HepG2 (cell line): ENCODE results near the gene MREG. TPM values are rescaled to one million over a fixed set of nuclear protein-coding genes. Genes with fewer than 3 reads are reported as not detected.

Experiments used
- ATAC-seq: fragments of 200-7000 bp; cut with Tn5 transposase; 3 replicates; pipeline ENCODE4 v1.9.1; 2020; ENCODE audit warnings: mild to moderate bottlenecking, moderate library complexity
- BruUV-seq: library from RNA; stranded (reverse); fragments of 400-500 nt; replicated peaks from 2 replicates; lab custom pipeline; 2021; lab: Mats Ljungman, UMichigan
- CTCF ChIA-PET: fragments of 300-600 bp; formaldehyde crosslinking; extraction: SDS; loops from one replicate; lab custom pipeline; 2021; ENCODE audit warnings: low total read pairs, inconsistent platforms, low intra/inter-chr PET ratio; lab: Yijun Ruan, JAX
- POLR2A ChIA-PET: fragments of 350-600 bp; sonication (Branson Sonifier 250); formaldehyde crosslinking; loops from one replicate; lab custom pipeline; 2020; ENCODE audit warnings: antibody characterized with exemption, inconsistent platforms; lab: Yijun Ruan, JAX
- DNase-seq: peaks from one replicate; pipeline ENCODE4 v3.0.0-alpha.2; 2015; ENCODE audit warnings: low spot score
- FAIRE-seq: peaks from 3 replicates; lab custom pipeline; 2011; peaks lifted over from hg19 to GRCh38; lab: Jason Lieb, UNC
- H2AFZ ChIP-seq: one replicate; pipeline ENCODE4 v1.6.1; 2011; ENCODE audit warnings: low read length, inconsistent platforms
- H3K27ac ChIP-seq: fragments of 300-600 bp; 3 replicates; pipeline ENCODE4 v1.8.0; 2011; ENCODE audit warnings: mixed run types, mild to moderate bottlenecking, mixed read lengths, low read length, inconsistent platforms; ENCODE audit not compliant: insufficient read depth; ENCODE audit errors: extremely low read length
- H3K27me3 ChIP-seq, 2 experiments: fragments of 200-600 bp in 1 of 2; 2 replicates in 1 of 2; 3 replicates in 1 of 2; pipeline versions ENCODE4 v1.6.0 to v1.8.0; 2011; ENCODE audit warnings: low read length in 2 of 2, mild to moderate bottlenecking in 2 of 2, moderate library complexity in 2 of 2, inconsistent platforms in 1 of 2; ENCODE audit not compliant: insufficient read depth in 2 of 2, control insufficient read depth in 1 of 2
- H3K36me3 ChIP-seq, 2 experiments: fragments of 200-600 bp in 1 of 2; replicated peaks in 1 of 2; 2 replicates in 1 of 2; 3 replicates in 1 of 2; pipeline versions ENCODE4 v1.5.1 to v1.8.0; 2011; ENCODE audit warnings: low read length in 2 of 2, inconsistent platforms in 1 of 2; ENCODE audit not compliant: insufficient read depth in 2 of 2, control insufficient read depth in 1 of 2
- H3K4me1 ChIP-seq: 2 replicates; pipeline ENCODE4 v1.5.1; 2012; ENCODE audit warnings: low read length, inconsistent platforms; ENCODE audit not compliant: insufficient read depth
- H3K4me2 ChIP-seq: 2 replicates; pipeline ENCODE4 v1.6.0; 2011; ENCODE audit warnings: low read depth, low read length, inconsistent platforms
- H3K4me3 ChIP-seq, 3 experiments: fragments of 200-600 bp in 1 of 3; sonication (generic), shearing (Covaris generic) in 1 of 3; replicated peaks in 1 of 3; 2 replicates each; pipeline ENCODE4 v1.5.1; 2011 to 2016; ENCODE audit warnings: low read length in 3 of 3, inconsistent platforms in 2 of 3, low read depth in 2 of 3, mild to moderate bottlenecking in 2 of 3, control low read depth in 1 of 3, mixed read lengths in 1 of 3; ENCODE audit not compliant: insufficient read depth in 1 of 3
- H3K79me2 ChIP-seq: one replicate; pipeline ENCODE4 v1.6.1; 2011; ENCODE audit warnings: low read length, inconsistent platforms; ENCODE audit not compliant: insufficient read depth
- H3K9ac ChIP-seq: 2 replicates; pipeline ENCODE4 v1.6.0; 2011; ENCODE audit warnings: mild to moderate bottlenecking, low read depth, low read length, inconsistent platforms; ENCODE audit not compliant: insufficient read depth
- H3K9me3 ChIP-seq: 2 replicates; pipeline ENCODE4 v1.5.1; 2012; ENCODE audit warnings: mild to moderate bottlenecking, low read length
- H4K20me1 ChIP-seq: 2 replicates; pipeline ENCODE4 v1.6.0; 2011; ENCODE audit warnings: inconsistent platforms, mild to moderate bottlenecking, low read length, moderate library complexity; ENCODE audit not compliant: insufficient read depth
- ATM ChIP-seq: fragments of 450-650 bp; IDR thresholded peaks from 2 replicates; pipeline ENCODE4 v1.7.1; 2017; ENCODE audit warnings: mild to moderate bottlenecking, borderline replicate concordance
- MAFF ChIP-seq: IDR thresholded peaks from 2 replicates; pipeline ENCODE4 v1.6.1; 2011; ENCODE audit warnings: low read depth, low read length, improper control_type of control experiment
- MAFK ChIP-seq, 2 experiments: IDR thresholded peaks in 1 of 2; conservative IDR thresholded peaks in 1 of 2; 2 replicates each; pipeline ENCODE4 v1.6.1; 2011; ENCODE audit warnings: improper control_type of control experiment in 2 of 2, low read length in 2 of 2
- PCBP1 ChIP-seq: fragments of 200-400 bp; formaldehyde crosslinking; IDR thresholded peaks from 2 replicates; pipeline ENCODE4 v1.6.1; 2017; ENCODE audit warnings: mild to moderate bottlenecking, low read depth, low read length, borderline replicate concordance
- PHF5A ChIP-seq: IDR thresholded peaks from one replicate; pipeline ENCODE4 v1.6.1; 2018; ENCODE audit warnings: low read depth, missing genetic modification reagents; ENCODE audit not compliant: unreplicated experiment
- ZMYM2 ChIP-seq: sonication (generic); formaldehyde crosslinking; IDR thresholded peaks from 2 replicates; pipeline ENCODE4 v1.8.0; 2022; ENCODE audit warnings: mild to moderate bottlenecking, missing genetic modification reagents
- ZNF615 ChIP-seq: sonication (generic); formaldehyde crosslinking; IDR thresholded peaks from 2 replicates; pipeline ENCODE4 v1.5.0; 2020; ENCODE audit warnings: mild to moderate bottlenecking, missing genetic modification reagents, borderline replicate concordance
- WGBS: methylation state at CpG from one replicate; pipeline ENCODE4 v1.1.6; 2017; ENCODE audit warnings: low lambda C conversion rate; 5-methylcytosine and 5-hydroxymethylcytosine counted together
- in situ Hi-C: cut with HindIII; loops from 2 replicates; pipeline ENCODE4 v1.10.0; 2017; ENCODE audit warnings: low pct_unique_long_range_greater_than_20kb; ENCODE audit not compliant: extremely low pct_ligation_motif_present
- intact Hi-C: fragments of 100-400 bp; cut with micrococcal nuclease; formaldehyde crosslinking; loops from one replicate; pipeline ENCODE4 v1.10.0; 2022; ENCODE audit not compliant: unreplicated experiment
- polyA plus RNA-seq, 8 experiments: library from polyadenylated mRNA; depleted of rRNA in 3 of 8; stranded (reverse) in 7 of 8; unstranded in 1 of 8; fragments of >200 nt; fragmentation: Illumina TruSeq in 4 of 8; extraction: Trizol in 4 of 8; gene quantifications; 2 replicates each; pipeline versions ENCODE4 v1.2.1 to v1.2.3, GENCODE V29; 2011 to 2016; ENCODE audit warnings: low read depth in 4 of 8, missing spikeins in 1 of 8, mixed read lengths in 1 of 8; ENCODE audit not compliant: insufficient read depth in 1 of 8
- total RNA-seq, 5 experiments: library from RNA; depleted of rRNA; stranded (reverse); fragments of >200 nt; fragmentation: Illumina TruSeq; extraction: Trizol; gene quantifications; 2 replicates each; pipeline ENCODE4 v1.2.3, GENCODE V29; 2016; ENCODE audit warnings: low read depth in 1 of 5
- TF ChIP-seq, protein P1 (sequence below): sonication (generic); formaldehyde crosslinking; conservative IDR thresholded peaks from 2 replicates; pipeline ENCODE4 v1.8.1; 2023; ENCODE audit warnings: missing genetic modification reagents
- TF ChIP-seq, protein P2 (sequence below): sonication (generic); formaldehyde crosslinking; IDR thresholded peaks from 2 replicates; pipeline ENCODE4 v1.5.0; 2020; ENCODE audit warnings: mild to moderate bottlenecking, missing genetic modification reagents
- TF ChIP-seq, protein P3 (sequence below): sonication (generic); formaldehyde crosslinking; IDR thresholded peaks from 2 replicates; pipeline ENCODE4 v1.4.0; 2020; ENCODE audit warnings: missing genetic modification reagents

The MREG gene
- total and polyA plus RNA-seq, 2 of the 13 experiments (the other 11 are each of a cell fraction or from before 2014, with no cell fraction given): 7.5 to 23.3 TPM

DNA sequence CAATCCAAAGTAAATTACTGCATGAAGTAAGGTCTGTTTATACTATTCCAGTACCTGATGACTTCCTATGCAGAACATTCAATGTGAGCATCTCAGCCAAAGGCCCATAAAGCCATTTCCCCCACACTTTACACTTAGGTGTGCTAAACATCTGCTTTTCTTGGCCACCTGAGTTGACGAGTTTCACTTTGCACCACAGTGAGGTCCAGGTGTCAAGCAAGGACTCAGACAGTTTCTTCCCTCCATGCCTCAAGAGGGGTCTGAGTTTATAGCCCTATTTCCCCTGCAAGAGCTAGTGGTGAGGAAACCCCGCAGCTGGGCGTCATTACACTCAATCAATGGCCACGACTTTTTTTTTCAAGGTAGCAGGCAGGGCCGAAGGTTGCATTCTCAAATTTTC lies 107.7 kb downstream of the MREG start:
- no peaks in the 10 kb centered on the region for H4K20me1 ChIP-seq
- H3K4me2 ChIP-seq: no peak overlapping the region
- no peak overlapping the region for H3K27ac ChIP-seq
- ChIA-PET POLR2A (no interaction called here), CTCF (no interaction called here)
- no peaks in the 10 kb centered on the region for H3K27me3 ChIP-seq
- 67% methylated on average over 5 of the region's 5 CpGs for WGBS
- no peaks in the 10 kb centered on the region for H3K36me3 ChIP-seq
- H3K9me3 ChIP-seq: no peaks in the 10 kb centered on the region
- no peak overlapping the region for H2AFZ ChIP-seq
- H3K79me2 ChIP-seq: no peaks in the 10 kb centered on the region
- no TSS peak for BruUV-seq
- no peak for DNase-seq
- FAIRE-seq: no peak
- ATAC-seq: no peak
- peaks cover 5% of the 10 kb centered on the region; the same call in 1 of the 2 replicates for H3K4me1 ChIP-seq
- H3K4me3 ChIP-seq: no peak overlapping the region
- intact Hi-C loops: no loop called here
- no peak overlapping the region for H3K9ac ChIP-seq
- in situ Hi-C loops: no loop called here
- no peak for TF ChIP-seq PCBP1
- no peak for TF ChIP-seq ZNF615 (CRISPR knock-in tag)
- TF ChIP-seq, protein P1, sequence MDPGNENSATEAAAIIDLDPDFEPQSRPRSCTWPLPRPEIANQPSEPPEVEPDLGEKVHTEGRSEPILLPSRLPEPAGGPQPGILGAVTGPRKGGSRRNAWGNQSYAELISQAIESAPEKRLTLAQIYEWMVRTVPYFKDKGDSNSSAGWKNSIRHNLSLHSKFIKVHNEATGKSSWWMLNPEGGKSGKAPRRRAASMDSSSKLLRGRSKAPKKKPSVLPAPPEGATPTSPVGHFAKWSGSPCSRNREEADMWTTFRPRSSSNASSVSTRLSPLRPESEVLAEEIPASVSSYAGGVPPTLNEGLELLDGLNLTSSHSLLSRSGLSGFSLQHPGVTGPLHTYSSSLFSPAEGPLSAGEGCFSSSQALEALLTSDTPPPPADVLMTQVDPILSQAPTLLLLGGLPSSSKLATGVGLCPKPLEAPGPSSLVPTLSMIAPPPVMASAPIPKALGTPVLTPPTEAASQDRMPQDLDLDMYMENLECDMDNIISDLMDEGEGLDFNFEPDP (CRISPR knock-in tag): no peak
- TF ChIP-seq ATM: no peak

DNA sequence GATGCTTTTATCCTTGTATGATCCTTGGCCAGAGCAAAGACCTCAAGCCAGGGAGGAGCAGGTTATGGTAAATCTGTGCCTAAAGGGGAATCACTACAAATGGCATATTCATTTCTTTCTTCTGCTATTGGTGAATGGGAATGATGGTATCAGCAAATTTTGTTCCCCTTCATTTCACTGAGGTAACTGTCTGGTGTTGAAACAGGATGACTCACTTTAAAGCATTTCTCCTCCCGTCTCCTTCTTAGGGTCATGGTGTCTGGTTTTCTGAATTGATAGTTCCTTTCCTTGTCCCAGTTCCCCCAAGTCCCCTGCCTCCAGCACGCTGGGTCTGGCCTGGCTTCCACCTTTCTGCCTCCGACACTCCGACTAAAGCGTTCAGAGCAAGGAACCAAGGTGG lies 109.2 kb downstream of the MREG start:
- no peaks in the 10 kb centered on the region for H3K27me3 ChIP-seq
- no peak for TF ChIP-seq PHF5A
- TF ChIP-seq MAFF: peak; percentile 62
- TF ChIP-seq, protein P2, sequence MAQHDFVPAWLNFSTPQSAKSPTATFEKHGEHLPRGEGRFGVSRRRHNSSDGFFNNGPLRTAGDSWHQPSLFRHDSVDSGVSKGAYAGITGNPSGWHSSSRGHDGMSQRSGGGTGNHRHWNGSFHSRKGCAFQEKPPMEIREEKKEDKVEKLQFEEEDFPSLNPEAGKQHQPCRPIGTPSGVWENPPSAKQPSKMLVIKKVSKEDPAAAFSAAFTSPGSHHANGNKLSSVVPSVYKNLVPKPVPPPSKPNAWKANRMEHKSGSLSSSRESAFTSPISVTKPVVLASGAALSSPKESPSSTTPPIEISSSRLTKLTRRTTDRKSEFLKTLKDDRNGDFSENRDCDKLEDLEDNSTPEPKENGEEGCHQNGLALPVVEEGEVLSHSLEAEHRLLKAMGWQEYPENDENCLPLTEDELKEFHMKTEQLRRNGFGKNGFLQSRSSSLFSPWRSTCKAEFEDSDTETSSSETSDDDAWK (CRISPR knock-in tag): no peak
- peak; percentile 39 to 74; a peak in 3 of 4 replicates for TF ChIP-seq MAFK (conservative IDR thresholded peaks at IDR 0.05 in 1 of 2, IDR thresholded peaks at IDR 0.05 in 1 of 2; ENCODE audit: low read length in 2 of 2)
- TF ChIP-seq, protein P3, sequence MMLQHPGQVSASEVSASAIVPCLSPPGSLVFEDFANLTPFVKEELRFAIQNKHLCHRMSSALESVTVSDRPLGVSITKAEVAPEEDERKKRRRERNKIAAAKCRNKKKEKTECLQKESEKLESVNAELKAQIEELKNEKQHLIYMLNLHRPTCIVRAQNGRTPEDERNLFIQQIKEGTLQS (CRISPR knock-in tag): no peak
- TF ChIP-seq ZMYM2 (CRISPR knock-in tag): 0 out of 2 replicates have a peak, but pooled peaks have one; percentile 1
- TF ChIP-seq, all 625 proteins: peak for 3
- Histone ChIP-seq H3K4me1 (peaks cover 18% of the 10 kb centered on the region), H3K4me3 (no peak overlapping the region), H3K4me2 (no peak overlapping the region), H3K9ac (no peak overlapping the region), H3K9me3 (no peaks in the 10 kb centered on the region), H3K27ac (no peak overlapping the region), H2AFZ (peak overlapping the region; percentile 4), H3K36me3 (no peaks in the 10 kb centered on the region), H3K79me2 (no peaks in the 10 kb centered on the region), H4K20me1 (no peaks in the 10 kb centered on the region)
- DNase-seq: no peak
- in situ Hi-C loops (no loop called here), intact Hi-C loops (no loop called here)
- ChIA-PET POLR2A (no interaction called here), CTCF (no interaction called here)
- 87% methylated on average over 5 of the region's 5 CpGs for WGBS
- FAIRE-seq: no peak
- no TSS peak for BruUV-seq
- ATAC-seq: no peak
